NCI-H2227 (cell line): ENCODE data around the gene BSN.

Source experiments
- DNase-seq: peaks from one replicate; lab custom pipeline; 2025; ENCODE audit not compliant: unreplicated experiment; lab: John Stamatoyannopoulos, UW

BSN gene

GRCh38 chr3:49711489-49711888 is 157.2 kb downstream of the BSN start:
- DNase-seq = no peak

- no peak for DNase-seq
These were observed 157.9 kb downstream of the BSN start for GRCh38 chr3:49712166-49712565.

GRCh38 chr3:49712631-49713317 is 158.5 kb downstream of the BSN start:
- DNase-seq = no peak

DNA sequence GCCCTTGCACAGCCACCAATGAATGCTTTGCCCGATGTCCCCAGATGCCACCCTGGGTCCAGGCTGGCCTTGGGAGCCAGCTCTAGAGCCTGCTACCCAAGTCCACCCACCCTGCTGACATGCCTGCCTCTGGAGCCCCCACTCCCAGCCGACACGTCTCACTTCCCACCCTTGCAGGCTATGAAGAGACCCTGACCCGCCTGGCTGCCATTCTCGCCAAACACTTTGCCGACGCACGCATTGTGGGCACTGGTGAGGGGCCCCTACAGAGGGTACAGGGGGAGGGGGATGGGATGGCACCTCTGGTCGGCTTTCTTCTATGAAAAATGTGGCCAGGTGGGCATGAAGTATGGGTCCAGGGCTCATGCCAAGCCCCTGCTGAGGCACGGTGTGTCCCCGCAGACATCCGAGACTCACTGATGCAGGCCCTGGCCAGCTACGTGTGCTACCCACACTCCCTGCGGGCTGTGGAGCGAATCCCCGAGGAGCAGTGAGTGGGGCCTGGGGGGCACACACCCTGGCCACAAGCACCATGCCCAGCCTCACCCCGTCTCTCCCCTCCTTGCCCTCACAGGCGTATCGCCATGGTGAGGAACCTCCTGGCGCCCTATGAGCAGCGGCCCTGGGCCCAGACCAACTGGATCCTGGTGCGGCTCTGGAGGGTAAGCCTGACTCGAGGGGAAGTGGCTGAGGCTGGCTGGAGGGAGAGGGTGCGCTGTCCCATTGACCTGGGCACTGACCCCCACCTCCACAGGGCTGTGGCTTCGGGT is 159.2 kb downstream of the BSN start:
- no peak for DNase-seq

- DNase-seq = no peak
These were observed 160.7 kb downstream of the BSN start for GRCh38 chr3:49714728-49715550.

- DNase-seq = no peak
These were observed 161.4 kb downstream of the BSN start for GRCh38 chr3:49715611-49716121.

GRCh38 chr3:49716169-49716568 is 161.9 kb downstream of the BSN start:
- no peak for DNase-seq

- DNase-seq = no peak
These were observed 162.5 kb downstream of the BSN start for GRCh38 chr3:49716691-49717210.

- no peak for DNase-seq
These were observed 163.1 kb downstream of the BSN start for GRCh38 chr3:49717211-49717958.

- no peak for DNase-seq
These were observed 163.9 kb downstream of the BSN start for GRCh38 chr3:49717959-49718857.

DNA sequence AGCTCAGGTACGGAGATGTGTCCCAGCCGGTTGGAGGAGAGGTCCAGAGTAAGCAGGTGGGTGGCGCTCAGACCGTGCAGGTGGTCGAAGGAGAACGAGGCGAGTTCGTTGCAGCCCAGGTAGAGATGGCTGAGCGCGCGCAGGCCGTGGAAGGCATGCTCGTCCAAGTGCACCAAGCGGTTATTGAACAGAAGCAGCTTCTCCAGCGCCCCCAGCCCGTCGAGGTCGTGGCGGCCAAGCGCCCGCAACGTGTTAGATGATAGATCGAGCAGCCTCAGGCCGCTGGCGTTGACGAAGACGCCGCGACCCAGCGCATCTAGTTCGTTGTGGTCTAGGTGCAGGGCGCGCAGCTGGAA is 164.6 kb downstream of the BSN start:
- no peak for DNase-seq

DNA sequence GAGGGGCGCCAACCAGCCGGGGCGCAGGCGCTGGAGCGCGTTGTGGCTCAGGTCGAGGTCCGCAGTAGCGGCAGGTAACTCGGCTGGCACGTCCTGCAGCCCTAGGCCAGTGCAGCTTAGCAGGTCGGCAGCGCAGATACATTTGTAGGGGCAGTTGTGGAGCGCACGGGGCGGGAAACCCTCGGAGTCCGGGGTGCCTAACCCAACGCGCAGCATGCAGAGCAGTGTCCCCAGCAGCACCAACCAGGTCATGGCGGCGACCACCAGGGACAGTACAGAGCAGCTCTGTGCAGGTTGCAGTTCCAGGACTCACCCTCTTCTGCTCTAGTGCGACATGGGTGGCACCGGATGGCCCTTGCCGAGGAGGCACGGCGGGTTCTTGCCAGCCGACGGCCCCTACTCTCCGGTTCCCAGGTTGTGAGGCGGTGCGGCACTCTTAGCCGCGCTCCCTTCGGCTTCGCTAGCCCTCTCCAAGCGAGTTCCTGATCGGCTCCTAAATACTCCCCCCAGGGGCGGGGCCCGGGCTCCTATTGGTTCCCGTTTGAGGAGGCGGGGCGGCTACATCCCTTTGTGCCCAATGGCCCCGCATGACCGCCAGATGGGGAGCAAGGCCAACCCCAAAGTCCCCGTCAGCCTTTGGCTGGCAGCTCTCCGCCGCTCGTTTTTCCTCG is 165.1 kb downstream of the BSN start, which contains the start of gene AMIGO3:
Gene AMIGO3, minus strand, starts transcription at position 471 of the 671 bp plus-strand sequence. Its CDS starts 219 bp downstream, at position 252.
- DNase-seq = peak; percentile 80
